ENCODE measurements around the gene HRAS. TPM values are rescaled to one million over a fixed set of nuclear protein-coding genes. Genes with fewer than 3 reads are reported as not detected.
A peak's percentile ranks its signal among the peaks of the same experiment; 100 is the strongest.

HRAS gene
- total and polyA plus RNA-seq, 4 donors: 20.5 to 133 (median 69.7) TPM

GRCh38 chr11:528815-529727 lies 6.3 kb downstream of the HRAS start:
- ATAC-seq (ENCODE audit: insufficient read depth, low FRiP score) (no peak), DNase-seq (no peak)
- H3K9me3 ChIP-seq (ENCODE audit: control insufficient read depth in 4 of 4, insufficient read depth in 3 of 4, low read length in 3 of 4): no peaks in the 10 kb centered on the region
- no peak overlapping the region for H3K9ac ChIP-seq (ENCODE audit: insufficient read depth in 1 of 2, low read length in 2 of 2)
- H3K4me1 ChIP-seq (ENCODE audit: control insufficient read depth in 5 of 5, insufficient read depth in 5 of 5, low read length in 5 of 5): peaks cover 0 to 7% (median 2%) of the 10 kb centered on the region in 5 donors
- TF ChIP-seq, protein P1, sequence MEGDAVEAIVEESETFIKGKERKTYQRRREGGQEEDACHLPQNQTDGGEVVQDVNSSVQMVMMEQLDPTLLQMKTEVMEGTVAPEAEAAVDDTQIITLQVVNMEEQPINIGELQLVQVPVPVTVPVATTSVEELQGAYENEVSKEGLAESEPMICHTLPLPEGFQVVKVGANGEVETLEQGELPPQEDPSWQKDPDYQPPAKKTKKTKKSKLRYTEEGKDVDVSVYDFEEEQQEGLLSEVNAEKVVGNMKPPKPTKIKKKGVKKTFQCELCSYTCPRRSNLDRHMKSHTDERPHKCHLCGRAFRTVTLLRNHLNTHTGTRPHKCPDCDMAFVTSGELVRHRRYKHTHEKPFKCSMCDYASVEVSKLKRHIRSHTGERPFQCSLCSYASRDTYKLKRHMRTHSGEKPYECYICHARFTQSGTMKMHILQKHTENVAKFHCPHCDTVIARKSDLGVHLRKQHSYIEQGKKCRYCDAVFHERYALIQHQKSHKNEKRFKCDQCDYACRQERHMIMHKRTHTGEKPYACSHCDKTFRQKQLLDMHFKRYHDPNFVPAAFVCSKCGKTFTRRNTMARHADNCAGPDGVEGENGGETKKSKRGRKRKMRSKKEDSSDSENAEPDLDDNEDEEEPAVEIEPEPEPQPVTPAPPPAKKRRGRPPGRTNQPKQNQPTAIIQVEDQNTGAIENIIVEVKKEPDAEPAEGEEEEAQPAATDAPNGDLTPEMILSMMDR (IDR thresholded peaks at IDR 0.05; ENCODE audit: control extremely low read depth, extremely low read depth): no peak
- 81 to 88% methylated on average over 29 of the region's 29 CpGs for WGBS, 2 donors
- peak overlapping the region in 1 of 2 donors; percentile 8 for H3K27ac ChIP-seq (ENCODE audit: low read depth in 1 of 2, low read length in 1 of 2)
- no peak overlapping the region for H3K4me3 ChIP-seq
- H3K36me3 ChIP-seq (ENCODE audit: control insufficient read depth in 4 of 4, insufficient read depth in 4 of 4, low read length in 4 of 4): peaks cover 0 to 30% (median 3%) of the 10 kb centered on the region in 4 donors
- H3K27me3 ChIP-seq (ENCODE audit: control insufficient read depth in 3 of 3, insufficient read depth in 3 of 3, low read length in 2 of 3): no peaks in the 10 kb centered on the region

- H3K36me3 ChIP-seq (ENCODE audit: control insufficient read depth in 4 of 4, insufficient read depth in 4 of 4, low read length in 4 of 4): peaks cover 0 to 26% (median under 1%) of the 10 kb centered on the region in 4 donors
- DNase-seq (no peak), ATAC-seq (ENCODE audit: insufficient read depth, low FRiP score) (no peak)
- TF ChIP-seq, protein P1 (IDR thresholded peaks at IDR 0.05; ENCODE audit: control extremely low read depth, extremely low read depth): no peak
- H3K9me3 ChIP-seq (ENCODE audit: control insufficient read depth in 4 of 4, insufficient read depth in 3 of 4, low read length in 3 of 4): no peaks in the 10 kb centered on the region
- H3K27ac ChIP-seq (ENCODE audit: low read depth in 1 of 2, low read length in 1 of 2): no peak overlapping the region
- H3K9ac ChIP-seq (ENCODE audit: insufficient read depth in 1 of 2, low read length in 2 of 2): no peak overlapping the region
- H3K4me3 ChIP-seq: no peak overlapping the region
- peaks cover 0 to 7% (median 0%) of the 10 kb centered on the region in 5 donors for H3K4me1 ChIP-seq (ENCODE audit: control insufficient read depth in 5 of 5, insufficient read depth in 5 of 5, low read length in 5 of 5)
- H3K27me3 ChIP-seq (ENCODE audit: control insufficient read depth in 3 of 3, insufficient read depth in 3 of 3, low read length in 2 of 3): no peaks in the 10 kb centered on the region
- 85 to 90% methylated on average over 30 of the region's 30 CpGs for WGBS, 2 donors
These were observed 7.1 kb downstream of the HRAS start for GRCh38 chr11:528166-528814.

GRCh38 chr11:526192-526591 lies 9.2 kb downstream of the HRAS start:
- WGBS, 2 donors: 84 to 88% methylated on average over 17 of the region's 17 CpGs
- H3K4me1 ChIP-seq (ENCODE audit: control insufficient read depth in 5 of 5, insufficient read depth in 5 of 5, low read length in 5 of 5): peaks cover 0 to 7% (median 0%) of the 10 kb centered on the region in 5 donors
- no peaks in the 10 kb centered on the region for H3K9me3 ChIP-seq (ENCODE audit: control insufficient read depth in 4 of 4, insufficient read depth in 3 of 4, low read length in 3 of 4)
- H3K27ac ChIP-seq (ENCODE audit: low read depth in 1 of 2, low read length in 1 of 2): no peak overlapping the region
- no peaks in the 10 kb centered on the region for H3K27me3 ChIP-seq (ENCODE audit: control insufficient read depth in 3 of 3, insufficient read depth in 3 of 3, low read length in 2 of 3)
- no peak overlapping the region for H3K4me3 ChIP-seq
- peaks cover 0 to 6% (median 0%) of the 10 kb centered on the region in 4 donors for H3K36me3 ChIP-seq (ENCODE audit: control insufficient read depth in 4 of 4, insufficient read depth in 4 of 4, low read length in 4 of 4)
- TF ChIP-seq, protein P1 (IDR thresholded peaks at IDR 0.05; ENCODE audit: control extremely low read depth, extremely low read depth): no peak
- DNase-seq (no peak), ATAC-seq (ENCODE audit: insufficient read depth, low FRiP score) (no peak)
- H3K9ac ChIP-seq (ENCODE audit: insufficient read depth in 1 of 2, low read length in 2 of 2): no peak overlapping the region

Data from lung (tissue), 12 donors.